HepG2 (cell line): ENCODE results near the gene LATS2.

Experiments used
- CTCF ChIP-seq: sonication (generic); formaldehyde crosslinking; IDR thresholded peaks from 2 replicates; pipeline ENCODE4 v1.5.0; 2020; ENCODE audit warnings: mild to moderate bottlenecking, missing genetic modification reagents, moderate library complexity
- FOXP4 ChIP-seq: sonication (generic); formaldehyde crosslinking; IDR thresholded peaks from 2 replicates; pipeline ENCODE4 v1.4.0; 2020; ENCODE audit warnings: missing genetic modification reagents
- HINFP ChIP-seq: sonication (generic); formaldehyde crosslinking; IDR thresholded peaks from 2 replicates; pipeline ENCODE4 v1.4.0; 2020; ENCODE audit warnings: low read depth, mild to moderate bottlenecking, missing genetic modification reagents
- JUND ChIP-seq: sonication (generic); formaldehyde crosslinking; IDR thresholded peaks from 2 replicates; pipeline ENCODE4 v1.8.0; 2022; ENCODE audit warnings: mild to moderate bottlenecking, missing genetic modification reagents
- KAT7 ChIP-seq: IDR thresholded peaks from 2 replicates; pipeline ENCODE4 v1.6.1; 2018; ENCODE audit warnings: borderline replicate concordance, missing compliant biosample characterization
- MAZ ChIP-seq, 2 experiments: sonication (generic) in 1 of 2; formaldehyde crosslinking in 1 of 2; IDR thresholded peaks; 2 replicates each; pipeline versions ENCODE4 v1.5.0 to v1.6.1; 2012 to 2020; ENCODE audit warnings: low read depth in 2 of 2, mild to moderate bottlenecking in 2 of 2, borderline replicate concordance in 1 of 2, improper control_type of control experiment in 1 of 2, low read length in 1 of 2, missing genetic modification reagents in 1 of 2, moderate library complexity in 1 of 2
- NCOR1 ChIP-seq: fragments of 200-600 bp; sonication (generic); IDR thresholded peaks from 2 replicates; pipeline ENCODE4 v1.7.0; 2017; ENCODE audit warnings: antibody characterized with exemption, low read length, borderline replicate concordance
- POLR2AphosphoS5 ChIP-seq: IDR thresholded peaks from 2 replicates; pipeline ENCODE4 v1.6.1; 2012; ENCODE audit warnings: low read depth, low read length
- TP53 ChIP-seq: sonication (generic); formaldehyde crosslinking; conservative IDR thresholded peaks from 2 replicates; pipeline ENCODE4 v1.4.0; 2020; ENCODE audit warnings: missing genetic modification reagents
- ZNF224 ChIP-seq: sonication (generic); formaldehyde crosslinking; IDR thresholded peaks from 2 replicates; pipeline ENCODE4 v1.5.0; 2020; ENCODE audit warnings: mild to moderate bottlenecking, missing genetic modification reagents
- ZNF644 ChIP-seq: IDR thresholded peaks from 2 replicates; pipeline ENCODE4 v1.6.1; 2016; ENCODE audit warnings: low read depth
- ZNF652 ChIP-seq: IDR thresholded peaks from 2 replicates; pipeline ENCODE4 v1.6.1; 2016; ENCODE audit warnings: low read depth, borderline replicate concordance

GRCh38 chr13:21086929-21087328 is 25.5 kb upstream of the LATS2 start:
- TF ChIP-seq POLR2AphosphoS5 (no peak), ZNF644 (no peak), CTCF (CRISPR knock-in tag) (no peak), HINFP (CRISPR knock-in tag) (no peak), FOXP4 (CRISPR knock-in tag) (no peak), ZNF652 (CRISPR knock-in tag) (no peak), KAT7 (CRISPR knock-in tag) (no peak), TP53 (CRISPR knock-in tag) (no peak), JUND (no peak), ZNF224 (CRISPR knock-in tag) (no peak), NCOR1 (no peak), MAZ (IDR thresholded peaks at IDR 0.05; ENCODE audit: borderline replicate concordance, low read depth, low read length) (no peak), MAZ (CRISPR knock-in tag; IDR thresholded peaks at IDR 0.05; ENCODE audit: low read depth) (no peak)
